ENCODE measurements around the gene PHB1. TPM values are rescaled to one million over a fixed set of nuclear protein-coding genes. Genes with fewer than 3 reads are reported as not detected.
A peak's percentile ranks its signal among the peaks of the same experiment; 100 is the strongest.

The PHB1 gene
- total and polyA plus RNA-seq, 2 experiments from 2014 or later = 134 to 337 TPM

DNA sequence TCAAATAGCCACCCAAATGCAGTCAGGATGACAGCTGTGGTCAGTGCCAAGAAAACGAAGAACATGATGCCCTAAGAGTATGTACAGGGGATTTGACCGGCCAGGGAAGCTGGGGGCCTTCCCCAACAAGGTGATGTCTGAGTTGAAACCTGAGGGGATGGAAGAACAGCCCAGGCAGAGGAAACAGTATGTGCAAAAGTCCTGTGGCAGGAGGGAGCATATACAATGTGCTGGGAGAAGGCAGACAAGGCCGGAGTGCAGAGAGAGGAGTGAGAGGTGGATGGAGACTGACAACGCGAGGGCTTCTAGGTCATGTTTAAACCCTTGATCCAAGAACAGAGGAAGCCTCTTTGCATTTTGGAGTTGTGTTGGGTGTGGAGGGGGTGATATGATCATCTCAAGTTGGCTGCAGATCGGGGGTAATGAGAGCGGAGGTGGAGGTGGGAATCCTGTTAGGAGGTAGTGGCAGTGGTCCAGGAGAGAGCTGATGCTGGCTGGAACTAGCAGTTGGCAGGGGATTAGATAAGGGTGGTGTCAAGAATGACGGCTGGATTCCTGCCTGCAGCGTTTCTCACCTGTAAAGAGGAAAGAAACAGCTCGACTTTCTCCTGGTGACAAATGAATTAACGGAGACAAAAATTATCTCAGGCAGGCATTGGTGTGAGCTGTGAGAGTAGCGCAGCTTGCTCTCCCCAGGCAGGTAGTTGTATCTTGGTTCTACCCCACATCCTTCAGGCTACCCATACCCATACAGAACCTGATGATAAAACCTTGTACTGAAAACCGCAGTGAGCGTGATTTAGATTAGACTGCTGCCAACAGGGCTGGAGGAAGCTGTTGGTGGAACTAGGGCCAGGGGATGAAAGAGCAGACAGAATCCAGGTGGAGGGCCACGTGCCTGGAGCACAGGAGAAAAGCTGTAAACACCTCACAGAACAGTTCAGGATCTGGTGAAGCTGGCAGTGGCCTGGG is 43.2 kb upstream of the PHB1 start:
- Histone ChIP-seq H3K9me3 (ENCODE audit: low read depth) (no peaks in the 10 kb centered on the region), H3K27me3 (no peaks in the 10 kb centered on the region), H3K27ac (no peak overlapping the region), H3K4me1 (ENCODE audit: low read depth) (no peaks in the 10 kb centered on the region), H3K4me3 (no peak overlapping the region), H3K36me3 (no peaks in the 10 kb centered on the region)
- no peak for TF ChIP-seq CTCF (IDR thresholded peaks at IDR 0.05; ENCODE audit: low read depth, low read length)
- DNase-seq (ENCODE audit: low read depth in 1 of 2, low spot score in 1 of 2) = no peak

GRCh38 chr17:49456183-49456965 is 41.7 kb upstream of the PHB1 start:
- H3K9me3 ChIP-seq (ENCODE audit: low read depth) = no peaks in the 10 kb centered on the region
- peak in 1 of 2 donors; percentile 96 for DNase-seq (ENCODE audit: low read depth in 1 of 2, low spot score in 1 of 2)
- H3K4me1 ChIP-seq (ENCODE audit: low read depth) = no peaks in the 10 kb centered on the region
- no peaks in the 10 kb centered on the region for H3K36me3 ChIP-seq
- H3K27ac ChIP-seq = no peak overlapping the region
- no peaks in the 10 kb centered on the region for H3K27me3 ChIP-seq
- H3K4me3 ChIP-seq = no peak overlapping the region
- no peak for TF ChIP-seq CTCF (IDR thresholded peaks at IDR 0.05; ENCODE audit: low read depth, low read length)

DNA sequence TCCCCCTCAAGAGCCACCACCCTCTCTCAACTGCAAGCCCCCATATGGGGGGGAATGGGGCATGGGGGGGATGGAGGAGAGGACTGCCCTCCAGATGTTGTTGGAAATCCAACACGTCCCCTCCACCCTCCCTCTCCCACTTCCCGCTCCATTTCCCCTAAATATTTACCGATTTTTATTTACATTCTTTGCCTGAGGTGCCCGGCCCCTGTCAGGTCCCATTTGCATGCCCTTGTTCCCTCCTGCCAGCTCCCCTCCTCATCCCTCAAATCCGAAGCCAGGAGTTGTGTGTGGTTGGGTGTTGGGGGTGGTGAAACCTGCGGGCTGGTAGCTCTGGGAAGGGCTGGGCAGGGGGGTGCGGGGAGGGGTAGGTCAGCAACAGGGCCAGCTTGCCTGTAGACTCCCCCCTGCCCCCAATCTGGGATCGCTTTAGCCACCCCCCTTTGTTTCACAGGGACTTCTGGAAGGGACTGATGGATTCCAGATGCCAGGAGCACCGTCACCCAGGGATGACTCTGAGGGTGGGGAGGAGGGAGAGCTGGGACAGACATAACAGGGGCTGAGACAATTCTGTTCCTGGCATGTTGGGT is 40.7 kb upstream of the PHB1 start:
- Histone ChIP-seq H3K36me3 (no peaks in the 10 kb centered on the region), H3K9me3 (ENCODE audit: low read depth) (no peaks in the 10 kb centered on the region), H3K4me3 (no peak overlapping the region), H3K27me3 (no peaks in the 10 kb centered on the region), H3K4me1 (ENCODE audit: low read depth) (no peaks in the 10 kb centered on the region), H3K27ac (no peak overlapping the region)
- no peak for DNase-seq (ENCODE audit: low read depth in 1 of 2, low spot score in 1 of 2)
- no peak for TF ChIP-seq CTCF (IDR thresholded peaks at IDR 0.05; ENCODE audit: low read depth, low read length)

DNA sequence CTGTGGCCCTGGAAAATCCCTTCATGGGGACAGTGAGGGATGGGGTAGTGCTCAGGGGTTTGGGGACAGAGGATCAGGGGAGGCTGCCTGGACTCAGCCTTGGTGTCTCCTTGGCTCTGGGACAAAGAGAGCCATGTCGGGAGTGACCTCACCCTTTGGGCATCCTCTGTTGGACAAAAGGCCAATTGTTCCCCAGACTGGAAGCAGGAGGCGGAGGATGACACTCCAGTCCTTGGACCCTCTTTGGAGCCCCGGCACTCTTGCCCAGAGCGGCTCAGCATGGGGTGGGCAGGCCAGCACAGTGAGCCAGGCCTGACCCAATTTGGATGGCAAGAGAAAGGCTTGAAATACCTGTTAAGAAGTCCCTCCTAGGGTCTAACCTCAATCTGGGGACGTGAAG is 39.4 kb upstream of the PHB1 start:
- no peaks in the 10 kb centered on the region for H3K36me3 ChIP-seq
- no peaks in the 10 kb centered on the region for H3K9me3 ChIP-seq (ENCODE audit: low read depth)
- TF ChIP-seq CTCF (IDR thresholded peaks at IDR 0.05; ENCODE audit: low read depth, low read length) = no peak
- no peaks in the 10 kb centered on the region for H3K27me3 ChIP-seq
- H3K4me1 ChIP-seq (ENCODE audit: low read depth) = no peaks in the 10 kb centered on the region
- H3K4me3 ChIP-seq = no peak overlapping the region
- no peak overlapping the region for H3K27ac ChIP-seq
- peak in 1 of 2 donors; percentile 38 for DNase-seq (ENCODE audit: low read depth in 1 of 2, low spot score in 1 of 2)

DNA sequence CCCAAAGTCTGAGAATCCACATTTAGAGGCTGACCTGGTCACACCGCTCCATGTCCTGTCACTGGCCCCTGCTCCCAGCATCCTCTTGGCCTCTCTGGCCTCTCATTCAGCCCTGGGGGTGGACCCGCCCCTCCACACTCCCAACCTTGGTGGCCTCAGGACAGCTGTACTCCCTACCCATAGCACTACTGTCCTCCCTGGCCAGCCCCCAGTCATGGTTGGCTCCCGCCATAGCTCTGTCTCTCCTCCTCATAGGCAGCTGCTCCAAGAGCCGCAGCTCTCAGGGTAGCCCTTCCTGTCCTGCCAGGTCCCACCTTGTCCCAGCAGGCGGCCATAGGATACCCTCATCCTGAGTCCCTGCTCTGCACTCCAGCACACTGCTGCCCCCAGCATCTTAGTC is 38.0 kb upstream of the PHB1 start:
- TF ChIP-seq CTCF (IDR thresholded peaks at IDR 0.05; ENCODE audit: low read depth, low read length) = no peak
- H3K27ac ChIP-seq = no peak overlapping the region
- no peaks in the 10 kb centered on the region for H3K36me3 ChIP-seq
- no peaks in the 10 kb centered on the region for H3K9me3 ChIP-seq (ENCODE audit: low read depth)
- no peak for DNase-seq (ENCODE audit: low read depth in 1 of 2, low spot score in 1 of 2)
- peaks cover 13% of the 10 kb centered on the region for H3K4me1 ChIP-seq (ENCODE audit: low read depth)
- H3K27me3 ChIP-seq = no peaks in the 10 kb centered on the region
- H3K4me3 ChIP-seq = no peak overlapping the region
